Endothelial cell of umbilical vein (primary cell): ENCODE data around the gene MFSD1. TPM values are rescaled to one million over a fixed set of nuclear protein-coding genes. Genes with fewer than 3 reads are reported as not detected.

Source experiments
- BruUV-seq: library from RNA; stranded (reverse); fragments of 400-500 nt; replicated peaks from 2 replicates; lab custom pipeline; 2021; lab: Mats Ljungman, UMichigan
- CTCF ChIA-PET: fragments of 300-600, 350-600 bp; sonication (Branson Sonifier 250); formaldehyde crosslinking; loops from one replicate; lab custom pipeline; 2021; ENCODE audit warnings: antibody characterized with exemption, inconsistent platforms; lab: Charles Lee
- POLR2A ChIA-PET: fragments of 300-600, 350-600 bp; sonication (Branson Sonifier 250); formaldehyde crosslinking; loops from one replicate; lab custom pipeline; 2021; ENCODE audit warnings: antibody characterized with exemption, inconsistent platforms; lab: Charles Lee
- DNase-seq: peaks from one replicate; pipeline ENCODE4 v3.0.0-alpha.2; 2011; ENCODE audit warnings: low read depth, low spot score
- FAIRE-seq: peaks from 2 replicates; lab custom pipeline; 2011; peaks lifted over from hg19 to GRCh38; lab: Jason Lieb, UNC
- H2AFZ ChIP-seq: 2 replicates; pipeline ENCODE4 v1.6.0; 2012; ENCODE audit warnings: low read depth, low read length, control low read depth, inconsistent platforms
- H3K27ac ChIP-seq: 2 replicates; pipeline ENCODE4 v1.5.1; 2011; ENCODE audit warnings: low read depth, mild to moderate bottlenecking, control low read depth, low read length, moderate library complexity; ENCODE audit not compliant: insufficient read depth
- H3K27me3 ChIP-seq, 2 experiments: 2 replicates each; pipeline versions ENCODE4 v1.6.0 to v1.6.1; 2011; ENCODE audit warnings: low read length in 2 of 2, mixed read lengths in 1 of 2; ENCODE audit not compliant: control insufficient read depth in 2 of 2, insufficient read depth in 2 of 2
- H3K36me3 ChIP-seq, 2 experiments: 2 replicates in 1 of 2; 3 replicates in 1 of 2; pipeline ENCODE4 v1.5.1; 2011; ENCODE audit warnings: low read length in 2 of 2, mild to moderate bottlenecking in 1 of 2, moderate library complexity in 1 of 2; ENCODE audit not compliant: control insufficient read depth in 2 of 2, insufficient read depth in 2 of 2; ENCODE audit errors: extremely low read depth in 1 of 2
- H3K4me1 ChIP-seq: 3 replicates; pipeline ENCODE4 v1.5.1; 2011; ENCODE audit warnings: mild to moderate bottlenecking, low read length; ENCODE audit not compliant: control insufficient read depth, insufficient read depth; ENCODE audit errors: extremely low read depth
- H3K4me2 ChIP-seq: 2 replicates; pipeline ENCODE4 v1.6.1; 2011; ENCODE audit warnings: low read length, control low read depth, mixed read lengths; ENCODE audit not compliant: insufficient read depth
- H3K4me3 ChIP-seq, 3 experiments: fragments of 200-600 bp in 1 of 3; sonication (generic), shearing (Covaris generic) in 1 of 3; replicated peaks in 1 of 3; 2 replicates each; pipeline ENCODE4 v1.5.1; 2011 to 2016; ENCODE audit warnings: control low read depth in 3 of 3, low read length in 3 of 3, mild to moderate bottlenecking in 2 of 3, inconsistent platforms in 1 of 3, low read depth in 1 of 3, moderate library complexity in 1 of 3; ENCODE audit not compliant: insufficient read depth in 1 of 3
- H3K79me2 ChIP-seq: 2 replicates; pipeline ENCODE4 v1.6.0; 2012; ENCODE audit warnings: low read length, inconsistent platforms; ENCODE audit not compliant: control insufficient read depth, insufficient read depth
- H3K9ac ChIP-seq: replicated peaks from 2 replicates; pipeline ENCODE3; 2011; ENCODE audit warnings: low read length, control low read depth; ENCODE audit not compliant: insufficient read depth; ENCODE audit errors: extremely low read depth
- H3K9me1 ChIP-seq: replicated peaks from 3 replicates; pipeline ENCODE4 v1.6.0; 2011; ENCODE audit warnings: mild to moderate bottlenecking, low read length; ENCODE audit not compliant: control insufficient read depth, insufficient read depth; ENCODE audit errors: extremely low read depth
- H3K9me3 ChIP-seq: replicated peaks from 2 replicates; pipeline ENCODE4 v1.5.1; 2012; ENCODE audit warnings: low read length, inconsistent platforms; ENCODE audit not compliant: control insufficient read depth, insufficient read depth
- H4K20me1 ChIP-seq: replicated peaks from 2 replicates; pipeline ENCODE3; 2011; ENCODE audit warnings: mild to moderate bottlenecking, low read length; ENCODE audit not compliant: control insufficient read depth, insufficient read depth; ENCODE audit errors: extremely low read depth
- EZH2 ChIP-seq: IDR thresholded peaks from 2 replicates; pipeline ENCODE4 v1.6.1; 2012; ENCODE audit warnings: borderline replicate concordance, low read depth, mild to moderate bottlenecking, moderate library complexity, low read length, inconsistent platforms; ENCODE audit not compliant: severe bottlenecking
- FOS ChIP-seq: IDR thresholded peaks from 2 replicates; pipeline ENCODE4 v1.6.1; 2011; ENCODE audit warnings: mild to moderate bottlenecking, low read length, moderate library complexity, borderline replicate concordance; ENCODE audit not compliant: insufficient read depth
- GATA2 ChIP-seq: IDR thresholded peaks from 2 replicates; pipeline ENCODE4 v1.7.0; 2011; ENCODE audit warnings: low read depth, mild to moderate bottlenecking, moderate library complexity, mixed read lengths, low read length; ENCODE audit not compliant: insufficient read length, insufficient read depth
- JUN ChIP-seq: IDR thresholded peaks from 2 replicates; pipeline ENCODE4 v1.6.1; 2011; ENCODE audit warnings: borderline replicate concordance, low read depth; ENCODE audit not compliant: insufficient read length, insufficient read depth
- MAX ChIP-seq: IDR thresholded peaks from 2 replicates; pipeline ENCODE4 v1.6.1; 2011; ENCODE audit not compliant: insufficient read depth, insufficient read length
- MYC ChIP-seq: IDR thresholded peaks from one replicate; pipeline ENCODE4 v1.6.1; 2011; ENCODE audit warnings: mild to moderate bottlenecking, low read depth, low read length
- POLR2A ChIP-seq: IDR thresholded peaks from 2 replicates; pipeline ENCODE4 v1.6.1; 2012; ENCODE audit warnings: low read depth, mild to moderate bottlenecking, control low read depth, low read length
- POLR2AphosphoS5 ChIP-seq: IDR thresholded peaks from 2 replicates; pipeline ENCODE4 v1.6.1; 2012; ENCODE audit warnings: low read depth, mild to moderate bottlenecking, control low read depth, low read length, moderate library complexity; ENCODE audit not compliant: insufficient read depth
- dilution Hi-C: fragments of 300-500 bp; cut with MboI; formaldehyde crosslinking; loops from one replicate; pipeline ENCODE4 v1.15.0; 2019; ENCODE audit warnings: low sequenced_read_pairs; ENCODE audit not compliant: extremely low pct_ligation_motif_present
- intact Hi-C: fragments of 100-400 bp; cut with micrococcal nuclease; formaldehyde crosslinking; loops from one replicate; pipeline ENCODE4 v1.10.0; 2022
- polyA plus RNA-seq, 4 experiments: library from polyadenylated mRNA; depleted of rRNA in 3 of 4; stranded (reverse) in 3 of 4; unstranded in 1 of 4; fragments of >200 nt; gene quantifications; 2 replicates each; pipeline versions ENCODE4 v1.2.1 to v1.2.3, GENCODE V29; 2011 to 2012; ENCODE audit warnings: missing spikeins in 1 of 4
- total RNA-seq: library from RNA; stranded (reverse); gene quantifications from 2 replicates; pipeline ENCODE4 v1.2.3, GENCODE V29; 2021
- TF ChIP-seq, protein P1 (sequence below), 2 donors: IDR thresholded peaks; 1 replicate in 1 of 2; 2 replicates in 1 of 2; pipeline ENCODE4 v1.5.1; 2011; ENCODE audit warnings: low read length in 2 of 2, mild to moderate bottlenecking in 2 of 2, moderate library complexity in 2 of 2, control low read depth in 1 of 2, inconsistent platforms in 1 of 2, low read depth in 1 of 2; ENCODE audit not compliant: insufficient read depth in 1 of 2; ENCODE audit errors: extremely low read depth in 1 of 2

The MFSD1 gene
- total and polyA plus RNA-seq, 2 donors (not counting 3 experiments of a cell fraction or from before 2014, with no cell fraction given), result 38.2 to 65.1 TPM

DNA sequence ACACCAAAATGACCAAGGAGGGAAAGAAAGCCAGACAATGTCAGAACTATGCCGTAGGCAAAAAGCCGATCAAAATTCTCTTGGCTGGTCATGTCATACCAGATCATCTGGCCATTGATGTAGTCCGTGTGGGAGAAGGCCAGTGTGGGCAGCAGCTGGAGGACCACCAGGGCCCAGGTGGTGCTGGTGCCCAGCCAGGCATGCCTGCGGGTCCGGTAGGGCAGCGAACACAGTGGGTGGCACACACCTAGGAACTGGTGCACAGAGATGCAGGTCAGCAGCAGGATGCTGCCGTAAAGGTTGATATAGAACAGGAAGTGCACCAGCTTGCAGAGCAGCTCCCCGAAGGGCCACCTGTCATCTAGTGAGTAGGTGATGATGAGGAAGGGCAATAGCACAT is 39.5 kb downstream of the MFSD1 start:
- Histone ChIP-seq H3K9me3 (no peaks in the 10 kb centered on the region), H3K4me1 (no peaks in the 10 kb centered on the region), H3K79me2 (no peaks in the 10 kb centered on the region), H3K9me1 (no peaks in the 10 kb centered on the region), H2AFZ (no peak overlapping the region), H3K4me3 (no peak overlapping the region), H4K20me1 (no peaks in the 10 kb centered on the region), H3K4me2 (no peak overlapping the region), H3K27ac (no peak overlapping the region), H3K36me3 (no peaks in the 10 kb centered on the region), H3K27me3 (no peaks in the 10 kb centered on the region), H3K9ac (no peak overlapping the region)
- POLR2A ChIA-PET, result no interaction called here
- DNase-seq (no peak), FAIRE-seq (no peak)
- intact Hi-C loops, result loop anchor here (10.0 kb wide), 2 partner anchors 313 to 743 kb away; no protein-coding TSS in a partner anchor
- TF ChIP-seq GATA2 (no peak), POLR2AphosphoS5 (no peak), MYC (no peak), JUN (no peak), FOS (no peak), POLR2A (no peak), MAX (no peak), EZH2 (no peak)
- TF ChIP-seq, protein P1, sequence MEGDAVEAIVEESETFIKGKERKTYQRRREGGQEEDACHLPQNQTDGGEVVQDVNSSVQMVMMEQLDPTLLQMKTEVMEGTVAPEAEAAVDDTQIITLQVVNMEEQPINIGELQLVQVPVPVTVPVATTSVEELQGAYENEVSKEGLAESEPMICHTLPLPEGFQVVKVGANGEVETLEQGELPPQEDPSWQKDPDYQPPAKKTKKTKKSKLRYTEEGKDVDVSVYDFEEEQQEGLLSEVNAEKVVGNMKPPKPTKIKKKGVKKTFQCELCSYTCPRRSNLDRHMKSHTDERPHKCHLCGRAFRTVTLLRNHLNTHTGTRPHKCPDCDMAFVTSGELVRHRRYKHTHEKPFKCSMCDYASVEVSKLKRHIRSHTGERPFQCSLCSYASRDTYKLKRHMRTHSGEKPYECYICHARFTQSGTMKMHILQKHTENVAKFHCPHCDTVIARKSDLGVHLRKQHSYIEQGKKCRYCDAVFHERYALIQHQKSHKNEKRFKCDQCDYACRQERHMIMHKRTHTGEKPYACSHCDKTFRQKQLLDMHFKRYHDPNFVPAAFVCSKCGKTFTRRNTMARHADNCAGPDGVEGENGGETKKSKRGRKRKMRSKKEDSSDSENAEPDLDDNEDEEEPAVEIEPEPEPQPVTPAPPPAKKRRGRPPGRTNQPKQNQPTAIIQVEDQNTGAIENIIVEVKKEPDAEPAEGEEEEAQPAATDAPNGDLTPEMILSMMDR (IDR thresholded peaks at IDR 0.05; ENCODE audit: extremely low read depth in 1 of 2, insufficient read depth in 1 of 2, low read depth in 1 of 2, low read length in 2 of 2), result no peak
- CTCF ChIA-PET, result interaction anchor here (1.0 to 1.7 kb wide), 4 partner anchors 46 to 419 kb away, joined by 3 to 6 read pairs (median 4); no protein-coding TSS in a partner anchor
- BruUV-seq, result no TSS peak
- dilution Hi-C loops, result no loop called here
